DOHH2 (cell line): ENCODE measurements around the gene USH2A.

ENCODE experiments used
- CTCF ChIP-seq: fragments of 200-600 bp; sonication (generic); IDR thresholded peaks from one replicate; pipeline ENCODE4 v1.5.1; 2014; ENCODE audit warnings: antibody characterized with exemption, mild to moderate bottlenecking, low read depth, low read length; ENCODE audit not compliant: poor library complexity, severe bottlenecking
- EZH2phosphoT487 ChIP-seq: fragments of 200-600 bp; sonication (generic); IDR thresholded peaks from 2 replicates; pipeline ENCODE4 v1.6.1; 2017; ENCODE audit warnings: borderline replicate concordance, mild to moderate bottlenecking, antibody characterized with exemption, low read length, moderate library complexity, mixed read lengths

DNA sequence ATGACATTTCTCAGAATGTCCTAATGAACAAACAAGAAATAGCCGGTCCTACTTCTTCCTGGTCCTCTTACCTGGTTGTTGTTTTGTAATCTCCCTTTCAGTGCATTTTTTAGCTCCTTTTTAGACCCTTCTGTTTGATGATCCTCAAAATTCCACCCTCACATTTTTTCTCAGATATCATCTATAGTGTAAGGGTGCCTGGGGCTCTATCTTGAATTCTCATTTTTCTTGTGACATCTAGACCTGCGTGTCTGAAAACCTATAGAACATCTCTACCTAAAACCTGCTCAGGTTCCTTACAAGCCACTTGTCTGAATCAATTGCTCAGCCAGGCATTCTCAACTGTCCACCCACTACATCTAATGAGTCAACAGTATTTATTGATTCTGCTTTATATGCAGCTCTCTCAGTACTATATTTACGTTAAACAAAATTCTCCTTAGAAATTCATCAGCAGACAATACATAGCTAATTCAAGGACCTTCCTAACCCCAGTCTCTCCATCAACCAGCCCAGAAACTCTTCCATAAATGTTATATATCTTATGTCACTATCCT, 36.5 kb upstream of the USH2A start:
- no peak for TF ChIP-seq CTCF
- TF ChIP-seq EZH2phosphoT487: no peak
